ENCODE measurements around the gene SRGAP3. TPM values are rescaled to one million over a fixed set of nuclear protein-coding genes. Genes with fewer than 3 reads are reported as not detected.

Gene SRGAP3
- total and polyA plus RNA-seq, 3 donors from 2014 or later: 16.5 to 65.9 (median 58.5) TPM

GRCh38 chr3:9032231-9032777, 217.1 kb downstream of the SRGAP3 start:
- Histone ChIP-seq H3K36me3 (ENCODE audit: low read depth, missing control alignments) (no peaks in the 10 kb centered on the region), H3K27me3 (no peaks in the 10 kb centered on the region), H3K4me1 (peaks cover 32% of the 10 kb centered on the region), H3K9me3 (no peaks in the 10 kb centered on the region), H3K4me3 (no peak overlapping the region), H3K27ac (no peak overlapping the region)
- no peak for DNase-seq
- intact Hi-C loops (cut with DNase I; ENCODE audit: low total_unique reads): no loop called here
- 89 to 91% methylated on average over 11 of the region's 11 CpGs for WGBS, 2 donors
- no peak for TF ChIP-seq POLR2A (IDR thresholded peaks at IDR 0.05)
- TF ChIP-seq, protein P1, sequence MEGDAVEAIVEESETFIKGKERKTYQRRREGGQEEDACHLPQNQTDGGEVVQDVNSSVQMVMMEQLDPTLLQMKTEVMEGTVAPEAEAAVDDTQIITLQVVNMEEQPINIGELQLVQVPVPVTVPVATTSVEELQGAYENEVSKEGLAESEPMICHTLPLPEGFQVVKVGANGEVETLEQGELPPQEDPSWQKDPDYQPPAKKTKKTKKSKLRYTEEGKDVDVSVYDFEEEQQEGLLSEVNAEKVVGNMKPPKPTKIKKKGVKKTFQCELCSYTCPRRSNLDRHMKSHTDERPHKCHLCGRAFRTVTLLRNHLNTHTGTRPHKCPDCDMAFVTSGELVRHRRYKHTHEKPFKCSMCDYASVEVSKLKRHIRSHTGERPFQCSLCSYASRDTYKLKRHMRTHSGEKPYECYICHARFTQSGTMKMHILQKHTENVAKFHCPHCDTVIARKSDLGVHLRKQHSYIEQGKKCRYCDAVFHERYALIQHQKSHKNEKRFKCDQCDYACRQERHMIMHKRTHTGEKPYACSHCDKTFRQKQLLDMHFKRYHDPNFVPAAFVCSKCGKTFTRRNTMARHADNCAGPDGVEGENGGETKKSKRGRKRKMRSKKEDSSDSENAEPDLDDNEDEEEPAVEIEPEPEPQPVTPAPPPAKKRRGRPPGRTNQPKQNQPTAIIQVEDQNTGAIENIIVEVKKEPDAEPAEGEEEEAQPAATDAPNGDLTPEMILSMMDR (IDR thresholded peaks at IDR 0.05): no peak

GRCh38 chr3:9030034-9030433, 219.4 kb downstream of the SRGAP3 start:
- 83 to 95% methylated on average over 7 of the region's 7 CpGs for WGBS, 2 donors
- no peak for DNase-seq
- no peak overlapping the region for H3K4me3 ChIP-seq
- H3K9me3 ChIP-seq: no peaks in the 10 kb centered on the region
- H3K27ac ChIP-seq: no peak overlapping the region
- H3K4me1 ChIP-seq: peaks cover 16% of the 10 kb centered on the region
- H3K36me3 ChIP-seq (ENCODE audit: low read depth, missing control alignments): no peaks in the 10 kb centered on the region
- no peaks in the 10 kb centered on the region for H3K27me3 ChIP-seq
- intact Hi-C loops (cut with DNase I; ENCODE audit: low total_unique reads): no loop called here
- TF ChIP-seq POLR2A (IDR thresholded peaks at IDR 0.05): no peak
- TF ChIP-seq, protein P1 (IDR thresholded peaks at IDR 0.05): no peak

DNA sequence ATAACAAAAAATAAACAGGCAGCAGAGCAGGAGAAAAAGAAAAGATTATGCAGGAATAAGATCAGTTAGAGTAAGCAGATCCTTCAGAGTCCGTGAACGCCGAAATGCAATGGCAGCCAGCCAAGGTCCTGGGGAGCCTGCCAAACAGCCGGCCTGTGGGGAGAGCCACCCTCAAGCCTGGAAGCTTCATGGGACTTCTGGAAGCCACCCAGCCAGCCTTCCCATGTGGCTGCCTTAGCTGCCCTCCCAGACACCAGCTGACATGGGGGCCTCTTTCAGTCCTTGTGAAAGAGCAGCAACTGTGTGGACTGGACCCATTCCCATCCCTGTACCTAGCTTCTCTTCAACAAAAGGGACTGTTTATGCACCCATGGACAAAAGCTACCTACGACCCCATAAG, 221.3 kb downstream of the SRGAP3 start:
- intact Hi-C loops (cut with DNase I; ENCODE audit: low total_unique reads): no loop called here
- 28 to 39% methylated on average over 5 of the region's 5 CpGs for WGBS, 2 donors
- TF ChIP-seq POLR2A (IDR thresholded peaks at IDR 0.05): no peak
- TF ChIP-seq, protein P1 (IDR thresholded peaks at IDR 0.05): no peak
- Histone ChIP-seq H3K4me3 (no peak overlapping the region), H3K36me3 (ENCODE audit: low read depth, missing control alignments) (no peaks in the 10 kb centered on the region), H3K27ac (peak overlapping the region; percentile 15 to 70), H3K27me3 (no peaks in the 10 kb centered on the region), H3K9me3 (no peaks in the 10 kb centered on the region), H3K4me1 (peaks cover 16% of the 10 kb centered on the region)
- DNase-seq: peak; percentile 94

DNA sequence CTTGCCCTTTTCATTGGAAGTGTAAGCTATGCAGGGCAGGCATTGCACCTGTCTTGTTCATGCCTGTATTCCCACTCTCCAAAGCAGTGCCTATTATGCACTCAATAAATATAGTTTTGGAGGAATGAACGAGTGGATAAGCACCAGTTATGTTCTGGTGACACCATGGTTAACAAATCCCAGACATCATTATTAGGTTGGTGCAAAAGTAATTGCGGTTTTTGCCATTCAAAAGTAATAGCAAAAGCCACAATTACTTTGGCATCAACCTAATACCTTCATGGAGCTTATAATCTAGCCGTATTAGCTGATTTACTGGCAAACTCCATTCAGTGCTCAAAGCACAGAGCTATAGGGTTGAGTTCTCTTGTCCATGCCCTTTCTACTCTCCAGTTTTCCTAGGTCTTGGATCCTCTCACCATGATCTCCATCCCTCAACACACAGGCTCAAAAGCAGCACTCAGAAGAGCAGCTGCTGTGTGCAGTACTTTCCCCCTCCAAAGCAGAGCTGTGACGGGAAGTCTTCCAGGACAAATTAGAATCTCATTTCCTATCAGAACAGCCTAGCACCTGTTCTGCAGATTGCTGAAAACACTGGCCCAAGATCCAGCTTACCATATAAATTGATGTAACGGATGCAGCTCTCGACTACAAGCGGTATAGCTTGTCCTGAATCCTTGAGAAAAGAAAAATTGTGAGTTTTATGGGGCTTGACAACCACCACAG, 223.0 kb downstream of the SRGAP3 start:
- intact Hi-C loops (cut with DNase I; ENCODE audit: low total_unique reads): no loop called here
- no peaks in the 10 kb centered on the region for H3K9me3 ChIP-seq
- H3K4me1 ChIP-seq: peaks cover 16% of the 10 kb centered on the region
- no peaks in the 10 kb centered on the region for H3K36me3 ChIP-seq (ENCODE audit: low read depth, missing control alignments)
- H3K4me3 ChIP-seq: no peak overlapping the region
- no peaks in the 10 kb centered on the region for H3K27me3 ChIP-seq
- no peak for DNase-seq
- 84 to 91% methylated on average over 7 of the region's 7 CpGs for WGBS, 2 donors
- no peak overlapping the region for H3K27ac ChIP-seq
- TF ChIP-seq, protein P1 (IDR thresholded peaks at IDR 0.05): no peak
- no peak for TF ChIP-seq POLR2A (IDR thresholded peaks at IDR 0.05)

- intact Hi-C loops (cut with DNase I; ENCODE audit: low total_unique reads): no loop called here
- Histone ChIP-seq H3K27me3 (no peaks in the 10 kb centered on the region), H3K27ac (no peak overlapping the region), H3K9me3 (no peaks in the 10 kb centered on the region), H3K4me1 (peaks cover 16% of the 10 kb centered on the region), H3K36me3 (ENCODE audit: low read depth, missing control alignments) (no peaks in the 10 kb centered on the region), H3K4me3 (no peak overlapping the region)
- no peak for DNase-seq
- TF ChIP-seq POLR2A (IDR thresholded peaks at IDR 0.05): no peak
- TF ChIP-seq, protein P1 (IDR thresholded peaks at IDR 0.05): no peak
- 88 to 92% methylated on average over 2 of the region's 2 CpGs for WGBS, 2 donors
These were observed 225.1 kb downstream of the SRGAP3 start for GRCh38 chr3:9024341-9024740.

Data from testis (tissue), 3 donors.